ENCODE data around the gene AKT1.
A peak's percentile ranks its signal among the peaks of the same experiment; 100 is the strongest.

AKT1 gene

DNA sequence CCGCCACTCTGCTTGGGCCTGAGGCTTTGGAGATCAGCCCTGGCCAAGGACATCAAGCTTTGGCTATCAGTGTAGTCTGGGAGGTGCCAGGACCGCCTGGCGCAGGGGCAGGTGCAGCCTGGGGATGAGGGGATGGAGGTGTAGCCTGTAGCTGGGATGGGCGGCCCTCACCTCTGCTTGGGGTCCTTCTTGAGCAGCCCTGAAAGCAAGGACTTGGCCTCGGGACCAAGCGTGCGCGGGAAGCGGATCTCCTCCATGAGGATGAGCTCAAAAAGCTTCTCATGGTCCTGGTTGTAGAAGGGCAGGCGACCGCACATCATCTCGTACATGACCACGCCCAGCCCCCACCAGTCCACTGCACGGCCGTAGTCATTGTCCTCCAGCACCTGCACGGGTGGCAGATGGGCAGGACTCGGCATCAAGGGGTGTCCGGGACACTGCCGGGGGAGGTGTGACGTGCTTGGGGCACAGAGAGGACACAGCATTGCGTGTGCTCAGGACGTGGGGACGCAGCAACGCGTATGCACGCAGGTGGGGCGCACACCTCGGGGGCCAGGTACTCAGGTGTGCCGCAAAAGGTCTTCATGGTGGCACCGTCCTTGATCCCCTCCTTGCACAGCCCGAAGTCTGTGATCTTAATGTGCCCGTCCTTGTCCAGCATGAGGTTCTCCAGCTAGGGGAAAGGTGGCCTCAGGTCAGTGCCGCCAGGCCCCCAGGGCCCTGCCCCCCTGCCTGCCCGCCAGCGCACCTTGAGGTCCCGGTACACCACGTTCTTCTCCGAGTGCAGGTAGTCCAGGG is 22.6 kb downstream of the AKT1 start:
- no peak for DNase-seq (ENCODE audit: low spot score)

DNA sequence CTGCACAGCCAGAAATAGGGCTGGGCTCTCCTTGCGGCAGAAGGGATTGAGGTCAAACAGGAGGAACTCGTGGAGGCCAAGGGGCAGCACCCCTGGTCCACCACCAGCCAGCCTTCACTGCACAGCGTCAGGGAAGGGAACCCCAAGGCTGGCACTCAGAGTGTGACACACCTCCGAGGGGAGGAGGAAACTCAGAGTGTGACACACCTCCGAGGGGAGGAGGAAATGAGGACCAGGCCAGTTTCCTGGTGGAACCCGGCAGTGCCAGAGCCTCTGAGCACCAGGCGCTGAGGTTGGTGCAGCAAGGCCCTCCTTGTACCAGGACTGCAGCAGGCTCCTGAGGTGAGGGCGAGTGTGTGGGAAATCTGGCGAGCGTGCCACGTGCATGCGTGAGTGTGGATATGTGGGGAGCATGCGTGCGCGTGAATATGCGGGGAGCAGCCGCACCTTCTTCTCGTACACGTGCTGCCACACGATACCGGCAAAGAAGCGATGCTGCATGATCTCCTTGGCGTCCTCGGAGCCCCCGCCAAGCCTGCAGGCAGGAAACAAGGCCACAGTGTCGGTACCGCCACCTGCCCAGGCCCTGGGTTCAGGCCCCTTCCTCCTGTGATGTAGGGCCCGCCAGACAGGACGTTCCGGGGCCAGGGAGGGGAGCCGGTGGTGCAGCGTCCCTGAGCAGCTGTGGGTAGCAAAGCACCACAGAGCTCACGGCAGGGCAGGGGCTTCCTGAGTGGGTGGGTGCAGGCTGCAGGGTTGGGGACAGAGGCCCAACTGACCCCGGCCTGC is 23.4 kb downstream of the AKT1 start:
- no peak for DNase-seq (ENCODE audit: low spot score)

DNA sequence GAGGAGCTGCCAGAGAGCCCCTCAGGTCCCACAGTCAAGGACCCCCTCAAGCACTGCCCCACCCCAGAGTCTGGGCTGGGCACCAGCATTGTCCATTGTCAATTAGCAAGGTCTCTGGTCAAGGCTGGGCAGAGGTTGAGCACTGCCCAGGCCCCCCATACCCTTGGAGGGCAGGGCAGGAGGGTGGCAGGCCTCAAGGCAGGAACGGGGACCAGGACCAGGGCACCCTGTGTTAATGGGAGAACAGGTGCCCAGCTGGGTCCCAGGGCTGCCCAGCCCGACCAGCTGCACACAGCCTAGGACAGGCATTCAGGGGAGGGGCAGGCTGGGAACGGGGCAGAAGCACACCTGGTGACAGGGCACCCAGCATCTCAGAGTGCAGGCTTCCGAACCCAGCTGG is 24.2 kb downstream of the AKT1 start:
- no peak for DNase-seq (ENCODE audit: low spot score)

DNA sequence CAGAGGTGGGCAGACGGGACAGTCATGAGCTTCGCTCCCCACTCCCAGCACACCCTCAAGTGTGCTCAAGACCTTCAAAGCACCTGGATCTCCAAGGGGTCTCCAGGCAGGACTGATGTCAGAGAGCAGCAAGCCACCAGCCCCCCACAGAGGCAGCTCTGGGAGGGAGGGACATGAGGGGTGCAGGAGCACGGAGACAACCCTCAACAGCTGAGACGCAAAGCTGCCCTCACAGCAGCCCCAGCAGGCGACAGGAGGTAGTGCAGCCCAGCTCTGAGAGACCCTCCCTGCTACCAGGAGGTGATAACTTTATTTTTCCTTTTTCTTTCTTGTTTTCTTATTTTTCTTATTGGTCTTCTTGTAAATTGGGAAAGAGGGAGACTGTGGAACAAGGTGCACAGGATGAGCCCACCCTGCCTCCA is 24.7 kb downstream of the AKT1 start:
- no peak for DNase-seq (ENCODE audit: low spot score)

- no peak for DNase-seq (ENCODE audit: low spot score)
Observed at GRCh38 chr14:104770072-104770579, 25.4 kb downstream of the AKT1 start.

DNA sequence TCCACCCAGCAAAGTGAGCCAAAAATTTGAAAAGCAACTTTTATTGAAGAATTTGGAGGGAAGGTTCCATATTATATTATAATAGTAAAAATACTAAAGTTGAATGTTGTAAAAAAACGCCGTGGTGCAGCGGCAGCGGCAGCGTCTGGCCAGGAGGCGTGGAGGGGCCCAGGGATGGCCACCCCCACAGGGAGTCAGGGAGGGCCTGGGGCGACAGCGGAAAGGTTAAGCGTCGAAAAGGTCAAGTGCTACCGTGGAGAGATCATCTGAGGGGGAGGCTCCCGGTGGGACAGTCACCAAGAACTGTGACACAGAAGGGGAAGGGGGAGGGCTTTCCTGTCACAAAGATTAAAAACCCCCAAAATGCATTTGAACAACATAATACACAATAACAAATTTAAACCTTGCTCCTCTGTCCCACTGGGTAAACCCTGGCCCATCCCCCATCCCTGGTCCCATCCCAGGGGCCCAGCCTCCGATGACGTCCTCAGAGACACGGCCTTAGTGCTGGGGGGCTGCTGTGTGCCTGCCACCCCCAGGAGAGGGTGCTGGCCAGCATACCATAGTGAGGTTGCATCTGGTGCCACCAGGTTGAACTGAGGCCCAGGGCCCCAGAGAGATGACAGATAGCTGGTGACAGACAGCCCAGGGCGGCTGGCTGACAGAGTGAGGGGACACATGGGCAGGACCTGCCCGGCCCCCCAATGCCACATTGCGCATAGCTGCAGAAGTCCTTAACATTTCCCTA is 26.1 kb downstream of the AKT1 start:
- DNase-seq (ENCODE audit: low spot score) = no peak

DNA sequence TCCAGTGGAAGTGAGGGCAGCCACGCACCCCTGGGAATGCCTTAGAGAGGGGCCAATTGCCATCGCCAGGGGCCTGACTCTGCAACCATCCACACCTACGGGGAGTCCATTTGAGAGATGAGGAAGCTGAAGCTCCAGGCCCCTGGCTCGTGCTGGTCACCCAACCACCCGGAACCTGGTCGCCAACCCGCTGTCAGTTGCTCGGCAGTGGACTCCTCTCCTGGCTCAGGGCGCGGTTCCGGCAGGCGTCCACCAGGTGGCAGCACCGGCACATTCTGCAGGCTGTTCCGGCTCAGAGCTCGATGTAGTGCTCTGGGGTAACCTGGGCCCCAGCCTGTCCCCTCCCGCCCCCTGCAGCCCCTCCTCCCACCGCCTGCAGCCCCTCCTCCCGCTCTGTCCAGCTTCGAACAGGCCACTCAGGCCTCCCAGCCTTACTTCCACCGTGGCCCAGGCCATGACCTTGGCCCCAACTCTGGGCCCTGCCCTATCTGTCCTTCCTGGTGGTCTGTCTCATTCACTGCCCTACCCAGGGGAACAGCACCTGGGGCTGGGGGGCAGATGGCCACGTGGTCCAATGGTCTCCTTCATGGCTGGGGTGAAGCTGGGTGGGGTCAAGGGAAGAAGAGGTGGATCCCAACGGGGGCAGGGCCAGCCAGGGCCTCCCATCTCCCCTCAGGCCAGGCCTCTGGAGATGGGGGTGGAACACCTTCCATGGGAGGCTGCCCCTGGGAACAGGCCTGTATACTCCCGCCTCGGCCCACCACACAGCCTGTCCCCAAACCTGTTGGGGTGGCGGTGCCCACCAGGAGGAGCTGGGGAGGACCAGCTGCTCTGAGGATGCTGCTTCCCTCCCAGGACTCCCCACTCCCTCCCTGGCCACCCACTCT is 26.9 kb downstream of the AKT1 start:
- peak; percentile 93 for DNase-seq (ENCODE audit: low spot score)

DNA sequence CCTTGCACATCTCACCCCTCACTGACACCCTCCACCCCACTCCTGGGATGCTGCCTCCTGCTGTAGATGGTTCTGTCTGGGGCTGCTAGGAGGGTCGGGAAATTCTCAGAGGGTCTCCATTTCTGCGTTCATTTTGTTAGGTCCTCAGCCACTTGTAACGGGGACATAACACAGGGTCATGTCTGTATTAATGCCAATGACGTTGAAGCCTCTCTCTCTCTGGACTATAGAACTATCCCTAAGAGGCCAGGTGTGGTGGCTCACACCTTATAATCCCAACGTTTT is 28.0 kb downstream of the AKT1 start:
- DNase-seq (ENCODE audit: low spot score) = no peak

GRCh38 chr14:104766863-104767633 is 28.5 kb downstream of the AKT1 start:
- DNase-seq (ENCODE audit: low spot score) = no peak

GRCh38 chr14:104766256-104766862 is 29.2 kb downstream of the AKT1 start:
- no peak for DNase-seq (ENCODE audit: low spot score)

DNA sequence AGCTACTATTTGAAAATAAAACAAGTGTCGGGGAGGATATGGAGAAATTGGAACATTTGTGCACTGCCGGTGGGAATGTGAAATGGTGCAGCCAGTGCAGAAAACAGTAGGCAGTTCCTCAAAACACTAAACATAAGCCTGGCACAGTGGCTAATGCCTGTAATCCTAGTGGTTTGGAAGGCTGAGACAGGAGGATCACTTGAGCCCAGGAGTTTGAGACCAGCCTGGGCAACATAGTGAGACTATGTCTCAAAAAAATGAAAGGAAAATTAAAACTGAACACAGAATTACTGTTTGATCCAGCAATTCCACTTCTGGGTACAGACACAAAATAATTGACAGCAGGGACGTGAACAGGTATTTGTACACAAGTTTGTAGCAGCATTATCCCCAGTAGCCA is 30.0 kb downstream of the AKT1 start:
- DNase-seq (ENCODE audit: low spot score) = no peak

DNA sequence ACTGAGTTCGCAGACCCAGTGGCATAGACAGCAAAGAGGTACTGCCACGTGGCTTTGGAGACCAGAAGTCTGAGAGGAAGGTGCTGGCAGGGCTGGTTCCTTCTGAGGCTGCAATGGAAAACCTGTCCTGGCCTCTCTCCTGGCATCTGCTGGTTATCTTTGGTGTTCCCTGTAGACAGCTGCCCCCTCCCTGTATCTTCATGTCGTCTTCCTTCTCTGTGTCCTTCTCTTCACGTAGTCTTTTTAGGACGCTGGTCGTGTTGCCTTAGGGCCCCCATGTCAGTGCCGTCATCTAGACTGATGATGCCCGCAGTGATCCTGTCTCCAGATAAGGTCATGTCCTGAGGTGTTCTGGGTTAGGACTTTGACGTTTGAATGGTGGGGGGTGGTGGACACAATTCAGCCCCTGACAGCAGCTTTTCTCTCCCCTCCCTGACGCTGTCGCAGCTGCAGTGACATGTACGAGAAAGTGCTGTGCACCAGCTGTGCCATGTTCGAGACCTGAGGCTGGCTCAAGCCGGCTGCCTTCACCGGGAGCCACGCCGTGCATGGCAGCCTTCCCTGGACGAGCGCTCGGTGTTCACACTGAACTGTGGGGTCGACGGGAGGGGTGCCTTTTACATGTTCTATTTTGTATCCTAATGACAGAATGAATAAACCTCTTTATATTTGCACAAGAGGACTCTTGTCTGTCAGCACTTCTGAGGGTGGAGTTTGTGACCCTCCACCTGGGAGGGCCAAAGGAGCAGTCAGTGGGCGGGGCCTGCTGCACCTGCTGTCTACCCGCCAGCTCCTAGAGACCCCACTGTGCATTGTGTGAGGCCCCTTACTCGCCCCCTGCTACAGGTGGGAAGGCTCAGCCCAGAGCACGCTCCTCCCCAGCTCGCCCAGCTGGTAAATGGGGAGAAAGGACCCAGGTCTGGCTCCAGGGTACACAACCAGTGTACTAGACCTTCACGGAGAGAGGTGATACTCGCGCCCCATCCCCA is 36.3 kb downstream of the AKT1 start:
- DNase-seq (ENCODE audit: low spot score) = no peak

DNA sequence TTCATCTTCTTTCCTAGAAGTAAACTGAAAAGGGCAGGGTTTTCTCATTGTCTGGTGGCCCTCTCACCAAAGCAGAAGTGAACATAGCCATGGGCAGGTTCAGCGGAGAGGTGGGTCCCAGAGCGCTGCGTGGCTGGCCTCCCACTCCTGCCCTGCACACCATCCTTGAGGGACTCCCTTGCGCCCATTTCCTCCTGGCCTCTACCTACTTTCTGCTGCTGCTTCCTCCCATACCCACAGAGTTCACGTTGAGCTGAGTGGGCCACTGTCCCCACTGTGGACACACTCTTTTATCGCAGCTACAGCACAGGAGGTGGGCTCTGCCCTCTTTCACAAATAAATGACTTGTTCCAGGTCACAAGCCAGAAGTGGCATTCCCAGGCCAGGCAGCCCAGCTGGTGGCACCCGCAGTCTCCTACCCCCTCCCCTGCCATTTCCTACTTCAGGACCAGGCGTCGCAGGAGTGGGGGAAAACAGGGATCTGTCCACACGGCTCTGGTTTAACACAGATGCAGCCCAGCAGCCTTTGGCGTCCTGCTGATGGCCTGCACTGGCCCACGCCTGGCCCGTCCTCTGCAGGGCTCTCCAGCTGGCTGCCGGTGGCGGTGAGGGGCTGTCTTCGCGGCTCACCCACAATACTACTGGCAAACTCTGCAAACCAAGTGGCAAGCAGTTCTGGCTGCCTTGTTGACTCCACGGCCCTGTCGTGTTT is 37.7 kb downstream of the AKT1 start:
- no peak for DNase-seq (ENCODE audit: low spot score)

- no peak for DNase-seq (ENCODE audit: low spot score)
Observed at GRCh38 chr14:104757238-104757585, 38.3 kb downstream of the AKT1 start.

DNA sequence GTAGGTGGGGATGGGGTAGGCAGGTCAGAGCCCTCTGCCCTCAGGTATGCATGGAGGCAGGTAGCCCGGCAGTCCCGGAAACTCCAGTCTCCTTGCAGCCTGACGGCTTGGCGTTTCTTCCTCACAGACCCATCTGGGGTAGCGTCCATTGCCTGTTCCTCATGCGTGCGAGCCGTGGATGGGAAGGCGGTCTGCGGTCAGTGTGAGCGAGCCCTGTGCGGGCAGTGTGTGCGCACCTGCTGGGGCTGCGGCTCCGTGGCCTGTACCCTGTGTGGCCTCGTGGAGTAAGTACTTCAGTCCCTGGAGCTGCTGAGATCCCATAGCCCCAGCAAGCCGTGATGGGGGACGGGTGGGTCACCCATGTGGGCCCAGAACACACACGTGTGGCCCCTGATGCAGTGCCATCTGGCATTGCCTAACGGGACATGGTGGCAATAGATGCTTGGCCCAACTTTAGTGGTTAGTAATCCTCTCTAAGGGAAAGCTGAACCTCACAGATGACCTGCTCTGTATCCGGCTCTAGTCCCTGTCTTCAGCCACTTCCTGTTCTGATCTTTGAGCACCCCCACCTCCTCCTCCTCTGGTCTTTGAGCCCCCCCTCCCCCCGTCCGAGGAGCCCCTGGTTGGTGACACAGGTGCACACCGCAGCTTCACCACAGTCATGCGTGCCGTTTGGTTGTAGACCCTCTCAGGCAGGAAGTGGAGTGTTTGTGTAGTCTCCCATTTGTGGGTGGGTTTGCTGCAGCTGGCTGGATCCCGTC is 38.9 kb downstream of the AKT1 start:
- no peak for DNase-seq (ENCODE audit: low spot score)

GRCh38 chr14:104755621-104756020 is 39.9 kb downstream of the AKT1 start:
- no peak for DNase-seq (ENCODE audit: low spot score)

- DNase-seq (ENCODE audit: low spot score) = no peak
Observed at GRCh38 chr14:104754213-104754851, 41.2 kb downstream of the AKT1 start.
